WTC11 (cell line): ENCODE measurements around the gene SH3BP2. TPM values are rescaled to one million over a fixed set of nuclear protein-coding genes. Genes with fewer than 3 reads are reported as not detected.
A peak's percentile ranks its signal among the peaks of the same experiment; 100 is the strongest.

Source experiments
- ATAC-seq: fragments of 200-7000 bp; cut with Tn5 transposase; 2 replicates; pipeline ENCODE4 v1.10.0; 2021; ENCODE audit warnings: mild to moderate bottlenecking, moderate library complexity
- CTCF ChIA-PET: fragments of 300-600 bp; sonication (Branson Sonifier 250); formaldehyde crosslinking; loops from one replicate; lab custom pipeline; 2021; ENCODE audit warnings: antibody characterized with exemption; lab: Charles Lee
- POLR2A ChIA-PET: fragments of 350-600 bp; sonication (Branson Sonifier 250); formaldehyde crosslinking; loops from one replicate; lab custom pipeline; 2021; ENCODE audit warnings: antibody characterized with exemption; lab: Charles Lee
- DNase-seq: peaks from one replicate; pipeline ENCODE4 v3.0.0; 2021; ENCODE audit warnings: low spot score
- H3K27ac Mint-ChIP-seq: 2 replicates; pipeline ENCODE4 v1.8.0; 2021; ENCODE audit warnings: mixed read lengths
- H3K27me3 Mint-ChIP-seq: 2 replicates; pipeline ENCODE4 v1.8.0; 2021; ENCODE audit warnings: low read depth, mild to moderate bottlenecking, moderate library complexity, mixed read lengths
- H3K36me3 Mint-ChIP-seq: 2 replicates; pipeline ENCODE4 v1.8.0; 2021; ENCODE audit warnings: mixed read lengths
- H3K4me1 Mint-ChIP-seq: 2 replicates; pipeline ENCODE4 v1.8.0; 2022; ENCODE audit warnings: mixed read lengths
- H3K4me3 Mint-ChIP-seq: 2 replicates; pipeline ENCODE4 v1.8.0; 2021; ENCODE audit warnings: mild to moderate bottlenecking, moderate library complexity, mixed read lengths
- H3K9me3 Mint-ChIP-seq: 2 replicates; pipeline ENCODE4 v1.8.0; 2021; ENCODE audit warnings: mixed read lengths
- AFF4 ChIP-seq: sonication (generic); formaldehyde crosslinking; IDR thresholded peaks from 2 replicates; pipeline ENCODE4 v1.8.1; 2023; ENCODE audit warnings: mild to moderate bottlenecking, missing genetic modification reagents, borderline replicate concordance
- CBFB ChIP-seq: sonication (generic); formaldehyde crosslinking; IDR thresholded peaks from 2 replicates; pipeline ENCODE4 v1.8.1; 2022; ENCODE audit warnings: mild to moderate bottlenecking, low read depth, missing genetic modification reagents
- CTCF ChIP-seq: fragments of 200-600 bp; IDR thresholded peaks from 2 replicates; pipeline ENCODE4 v1.8.0; 2022; ENCODE audit warnings: antibody characterized with exemption
- ESRRA ChIP-seq: sonication (generic); formaldehyde crosslinking; IDR thresholded peaks from 2 replicates; pipeline ENCODE4 v1.8.1; 2022; ENCODE audit warnings: mild to moderate bottlenecking, missing genetic modification reagents, borderline replicate concordance
- MXD4 ChIP-seq: fragments of 250-450 bp; sonication (Bioruptor Pico); IDR thresholded peaks from 2 replicates; pipeline ENCODE4 v1.8.0; 2021; ENCODE audit warnings: mild to moderate bottlenecking, moderate library complexity, borderline replicate concordance
- RELA ChIP-seq: sonication (generic); formaldehyde crosslinking; IDR thresholded peaks from 2 replicates; pipeline ENCODE4 v1.8.1; 2022; ENCODE audit warnings: missing genetic modification reagents, mild to moderate bottlenecking, borderline replicate concordance
- TCF7 ChIP-seq: sonication (generic); formaldehyde crosslinking; IDR thresholded peaks from 2 replicates; pipeline ENCODE4 v1.8.0; 2022; ENCODE audit warnings: mild to moderate bottlenecking, low read depth, missing genetic modification reagents, moderate library complexity
- USF2 ChIP-seq: sonication (generic); formaldehyde crosslinking; IDR thresholded peaks from 2 replicates; pipeline ENCODE4 v1.8.1; 2023; ENCODE audit warnings: mild to moderate bottlenecking, missing genetic modification reagents, moderate library complexity
- ZNF232 ChIP-seq: sonication (generic); formaldehyde crosslinking; IDR thresholded peaks from 2 replicates; pipeline ENCODE4 v1.8.0; 2022; ENCODE audit warnings: mild to moderate bottlenecking, missing genetic modification reagents
- ZNF281 ChIP-seq: sonication (generic); formaldehyde crosslinking; IDR thresholded peaks from 2 replicates; pipeline ENCODE4 v1.8.0; 2023; ENCODE audit warnings: mild to moderate bottlenecking, missing genetic modification reagents
- total RNA-seq: library from RNA; stranded (reverse); gene quantifications from 3 replicates; pipeline ENCODE4 v1.2.3, GENCODE V29; 2021
- TF ChIP-seq, protein P1 (sequence below): fragments of 250-450 bp; sonication (Bioruptor Pico); IDR thresholded peaks from 2 replicates; pipeline ENCODE4 v1.9.0; 2021; ENCODE audit warnings: moderate library complexity, mild to moderate bottlenecking, inconsistent platforms, borderline replicate concordance
- TF ChIP-seq, protein P2 (sequence below): sonication (generic); formaldehyde crosslinking; IDR thresholded peaks from 2 replicates; pipeline ENCODE4 v1.8.1; 2022; ENCODE audit warnings: low read depth, missing genetic modification reagents, borderline replicate concordance
- TF ChIP-seq, protein P3 (sequence below): fragments of 250-450 bp; sonication (Bioruptor Pico); IDR thresholded peaks from 2 replicates; pipeline ENCODE4 v1.9.0; 2021; ENCODE audit warnings: mild to moderate bottlenecking

The SH3BP2 gene
- total RNA-seq, 1 experiment from 2014 or later, result 49.1 TPM

DNA sequence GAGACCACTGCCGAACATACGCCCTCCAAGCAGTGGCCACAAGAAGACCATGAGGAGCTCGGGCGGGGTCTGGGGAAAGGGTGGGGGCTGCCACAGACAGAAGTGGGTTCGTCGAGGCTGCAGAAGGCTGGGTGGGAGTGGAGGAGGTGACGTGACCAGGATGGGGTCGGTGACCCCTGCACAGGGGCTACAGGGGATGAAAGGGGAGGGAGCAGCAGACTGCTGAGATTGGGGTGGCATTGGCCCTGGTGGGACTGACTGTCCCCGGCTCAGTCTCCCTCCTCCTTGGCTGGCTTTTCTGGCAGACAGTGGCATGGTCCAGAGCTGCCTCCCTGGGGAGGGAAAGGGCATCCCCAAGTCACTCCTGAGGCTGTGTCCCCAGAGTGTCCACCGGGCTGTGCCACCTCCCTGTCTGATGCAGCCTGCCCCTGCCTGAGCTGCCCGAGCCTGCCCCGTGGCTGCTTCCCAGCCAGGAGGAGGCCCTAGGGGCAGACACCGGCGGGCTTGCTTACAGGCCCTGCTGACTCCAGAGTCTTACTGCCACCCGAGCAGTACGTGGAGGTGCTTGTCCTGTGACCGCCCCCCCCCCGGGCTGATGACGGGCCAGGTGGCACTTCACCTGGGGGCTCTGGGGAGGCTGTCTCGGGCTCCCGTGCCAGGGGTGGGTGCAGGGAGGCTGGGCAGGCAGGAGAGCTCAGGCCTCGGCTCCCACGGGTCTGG, 7.2 kb downstream of the SH3BP2 start:
- no peaks in the 10 kb centered on the region for H3K9me3 Mint-ChIP-seq
- ATAC-seq, result peak; percentile 5; the same call in 1 of the 2 replicates
- no peak for TF ChIP-seq ZNF281 (CRISPR knock-in tag)
- no peak for TF ChIP-seq ESRRA (CRISPR knock-in tag)
- TF ChIP-seq USF2, result no peak
- no peak for TF ChIP-seq TCF7 (CRISPR knock-in tag)
- TF ChIP-seq AFF4 (CRISPR knock-in tag), result 0 out of 2 replicates have a peak, but pooled peaks have one; percentile 22
- TF ChIP-seq, all 79 proteins: peak for 1
- H3K36me3 Mint-ChIP-seq, result no peaks in the 10 kb centered on the region
- no peaks in the 10 kb centered on the region; the same call in 1 of the 2 replicates for H3K27me3 Mint-ChIP-seq
- H3K4me3 Mint-ChIP-seq, result no peak overlapping the region
- DNase-seq, result no peak
- H3K27ac Mint-ChIP-seq, result no peak overlapping the region
- CTCF ChIA-PET, result interaction anchor here (1.0 to 2.4 kb wide), 7 partner anchors 12 to 359 kb away, joined by 3 to 10 read pairs (median 3); no protein-coding TSS in a partner anchor
- POLR2A ChIA-PET, result interaction anchor here (1.0 to 1.1 kb wide), 2 partner anchors 8 to 18 kb away, joined by 3 to 4 read pairs; no protein-coding TSS in a partner anchor
- H3K4me1 Mint-ChIP-seq, result peaks cover 18% of the 10 kb centered on the region

GRCh38 chr4:2800691-2801596, 8.1 kb downstream of the SH3BP2 start:
- H3K4me3 Mint-ChIP-seq, result no peak overlapping the region
- H3K9me3 Mint-ChIP-seq, result no peaks in the 10 kb centered on the region
- DNase-seq, result peak; percentile 79
- ChIA-PET POLR2A (interaction anchor here (0.6 to 1.1 kb wide), 4 partner anchors 9 to 31 kb away, joined by 3 to 4 read pairs (median 4); no protein-coding TSS in a partner anchor), CTCF (interaction anchor here (1.0 to 2.4 kb wide), 8 partner anchors 11 to 359 kb away, joined by 3 to 10 read pairs (median 4); no protein-coding TSS in a partner anchor)
- H3K4me1 Mint-ChIP-seq, result peaks cover 18% of the 10 kb centered on the region
- H3K27me3 Mint-ChIP-seq, result no peaks in the 10 kb centered on the region; the same call in 1 of the 2 replicates
- no peaks in the 10 kb centered on the region for H3K36me3 Mint-ChIP-seq
- H3K27ac Mint-ChIP-seq, result peak overlapping the region; percentile 76
- ATAC-seq, result peak; percentile 92
- no peak for TF ChIP-seq CBFB (CRISPR knock-in tag)
- TF ChIP-seq ZNF232 (CRISPR knock-in tag), result no peak
- no peak for TF ChIP-seq USF2
- TF ChIP-seq, protein P1, sequence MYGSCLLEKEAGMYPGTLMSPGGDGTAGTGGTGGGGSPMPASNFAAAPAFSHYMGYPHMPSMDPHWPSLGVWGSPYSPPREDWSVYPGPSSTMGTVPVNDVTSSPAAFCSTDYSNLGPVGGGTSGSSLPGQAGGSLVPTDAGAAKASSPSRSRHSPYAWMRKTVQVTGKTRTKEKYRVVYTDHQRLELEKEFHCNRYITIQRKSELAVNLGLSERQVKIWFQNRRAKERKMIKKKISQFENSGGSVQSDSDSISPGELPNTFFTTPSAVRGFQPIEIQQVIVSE (CRISPR knock-in tag), result no peak
- TF ChIP-seq, protein P2, sequence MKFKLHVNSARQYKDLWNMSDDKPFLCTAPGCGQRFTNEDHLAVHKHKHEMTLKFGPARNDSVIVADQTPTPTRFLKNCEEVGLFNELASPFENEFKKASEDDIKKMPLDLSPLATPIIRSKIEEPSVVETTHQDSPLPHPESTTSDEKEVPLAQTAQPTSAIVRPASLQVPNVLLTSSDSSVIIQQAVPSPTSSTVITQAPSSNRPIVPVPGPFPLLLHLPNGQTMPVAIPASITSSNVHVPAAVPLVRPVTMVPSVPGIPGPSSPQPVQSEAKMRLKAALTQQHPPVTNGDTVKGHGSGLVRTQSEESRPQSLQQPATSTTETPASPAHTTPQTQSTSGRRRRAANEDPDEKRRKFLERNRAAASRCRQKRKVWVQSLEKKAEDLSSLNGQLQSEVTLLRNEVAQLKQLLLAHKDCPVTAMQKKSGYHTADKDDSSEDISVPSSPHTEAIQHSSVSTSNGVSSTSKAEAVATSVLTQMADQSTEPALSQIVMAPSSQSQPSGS (CRISPR knock-in tag), result no peak
- TF ChIP-seq CTCF, result no peak
- TF ChIP-seq MXD4 (CRISPR knock-in tag), result no peak
- TF ChIP-seq RELA, result no peak
- TF ChIP-seq, protein P3, sequence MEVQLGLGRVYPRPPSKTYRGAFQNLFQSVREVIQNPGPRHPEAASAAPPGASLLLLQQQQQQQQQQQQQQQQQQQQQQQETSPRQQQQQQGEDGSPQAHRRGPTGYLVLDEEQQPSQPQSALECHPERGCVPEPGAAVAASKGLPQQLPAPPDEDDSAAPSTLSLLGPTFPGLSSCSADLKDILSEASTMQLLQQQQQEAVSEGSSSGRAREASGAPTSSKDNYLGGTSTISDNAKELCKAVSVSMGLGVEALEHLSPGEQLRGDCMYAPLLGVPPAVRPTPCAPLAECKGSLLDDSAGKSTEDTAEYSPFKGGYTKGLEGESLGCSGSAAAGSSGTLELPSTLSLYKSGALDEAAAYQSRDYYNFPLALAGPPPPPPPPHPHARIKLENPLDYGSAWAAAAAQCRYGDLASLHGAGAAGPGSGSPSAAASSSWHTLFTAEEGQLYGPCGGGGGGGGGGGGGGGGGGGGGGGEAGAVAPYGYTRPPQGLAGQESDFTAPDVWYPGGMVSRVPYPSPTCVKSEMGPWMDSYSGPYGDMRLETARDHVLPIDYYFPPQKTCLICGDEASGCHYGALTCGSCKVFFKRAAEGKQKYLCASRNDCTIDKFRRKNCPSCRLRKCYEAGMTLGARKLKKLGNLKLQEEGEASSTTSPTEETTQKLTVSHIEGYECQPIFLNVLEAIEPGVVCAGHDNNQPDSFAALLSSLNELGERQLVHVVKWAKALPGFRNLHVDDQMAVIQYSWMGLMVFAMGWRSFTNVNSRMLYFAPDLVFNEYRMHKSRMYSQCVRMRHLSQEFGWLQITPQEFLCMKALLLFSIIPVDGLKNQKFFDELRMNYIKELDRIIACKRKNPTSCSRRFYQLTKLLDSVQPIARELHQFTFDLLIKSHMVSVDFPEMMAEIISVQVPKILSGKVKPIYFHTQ (CRISPR knock-in tag), result no peak
